Osteoblast (primary cell): ENCODE measurements around the gene RANBP1. TPM values are rescaled to one million over a fixed set of nuclear protein-coding genes. Genes with fewer than 3 reads are reported as not detected.
A peak's percentile ranks its signal among the peaks of the same experiment; 100 is the strongest.

Experiments
- DNase-seq: peaks from one replicate; pipeline ENCODE4 v3.0.0; 2011; ENCODE audit warnings: low spot score, mixed read lengths; ENCODE audit not compliant: insufficient read length; ENCODE audit errors: missing footprints
- H2AFZ ChIP-seq: 2 replicates; pipeline ENCODE4 v1.6.0; 2011; ENCODE audit warnings: mild to moderate bottlenecking, low read length
- H3K27ac ChIP-seq: 2 replicates; pipeline ENCODE4 v1.5.1; 2011; ENCODE audit warnings: mild to moderate bottlenecking, low read depth, low read length, moderate library complexity
- H3K27me3 ChIP-seq: 2 replicates; pipeline ENCODE4 v1.6.0; 2012; ENCODE audit warnings: mild to moderate bottlenecking, control low read depth, inconsistent platforms, low read length, moderate library complexity; ENCODE audit not compliant: insufficient read depth
- H3K36me3 ChIP-seq: 2 replicates; pipeline ENCODE4 v1.5.1; 2011; ENCODE audit warnings: mild to moderate bottlenecking, low read length, control low read depth, moderate library complexity; ENCODE audit not compliant: insufficient read depth
- H3K4me1 ChIP-seq: 2 replicates; pipeline ENCODE4 v1.5.1; 2011; ENCODE audit warnings: mild to moderate bottlenecking, low read length, control low read depth, moderate library complexity; ENCODE audit not compliant: insufficient read depth
- H3K4me2 ChIP-seq: 2 replicates; pipeline ENCODE4 v1.6.0; 2011; ENCODE audit warnings: mild to moderate bottlenecking, low read length; ENCODE audit not compliant: insufficient read depth
- H3K4me3 ChIP-seq: fragments of 200-600 bp; sonication (generic); 3 replicates; pipeline ENCODE4 v1.5.1; 2012; ENCODE audit warnings: mild to moderate bottlenecking, low read length, inconsistent platforms; ENCODE audit not compliant: insufficient read depth
- H3K79me2 ChIP-seq: 2 replicates; pipeline ENCODE4 v1.6.0; 2012; ENCODE audit warnings: mild to moderate bottlenecking, low read length, control low read depth, inconsistent platforms; ENCODE audit not compliant: insufficient read depth
- H3K9me3 ChIP-seq: 2 replicates; pipeline ENCODE4 v1.5.1; 2011; ENCODE audit warnings: low read depth, low read length, control low read depth
- H4K20me1 ChIP-seq: 2 replicates; pipeline ENCODE4 v1.6.0; 2012; ENCODE audit warnings: mild to moderate bottlenecking, low read length, control low read depth; ENCODE audit not compliant: insufficient read depth
- total RNA-seq: library from RNA; depleted of rRNA; stranded (reverse); fragments of >200 nt; gene quantifications from 2 replicates; pipeline ENCODE4 v1.2.3, GENCODE V29; 2012
- TF ChIP-seq, protein P1 (sequence below): IDR thresholded peaks from 2 replicates; pipeline ENCODE4 v1.5.1; 2011; ENCODE audit warnings: mild to moderate bottlenecking, low read depth, low read length, moderate library complexity; ENCODE audit errors: extremely low read depth

The RANBP1 gene
- total RNA-seq, 1 donor = 85.8 TPM

- Histone ChIP-seq H3K27me3 (no peaks in the 10 kb centered on the region), H2AFZ (peak overlapping the region; percentile 10), H3K79me2 (peaks cover 89% of the 10 kb centered on the region), H3K4me2 (peak overlapping the region; percentile 84), H4K20me1 (peaks cover 17% of the 10 kb centered on the region), H3K4me1 (peaks cover 20% of the 10 kb centered on the region), H3K27ac (peak overlapping the region; percentile 29), H3K4me3 (peak overlapping the region; percentile 99), H3K36me3 (peaks cover 48% of the 10 kb centered on the region), H3K9me3 (no peaks in the 10 kb centered on the region)
- peak; percentile 95 for DNase-seq
- TF ChIP-seq, protein P1, sequence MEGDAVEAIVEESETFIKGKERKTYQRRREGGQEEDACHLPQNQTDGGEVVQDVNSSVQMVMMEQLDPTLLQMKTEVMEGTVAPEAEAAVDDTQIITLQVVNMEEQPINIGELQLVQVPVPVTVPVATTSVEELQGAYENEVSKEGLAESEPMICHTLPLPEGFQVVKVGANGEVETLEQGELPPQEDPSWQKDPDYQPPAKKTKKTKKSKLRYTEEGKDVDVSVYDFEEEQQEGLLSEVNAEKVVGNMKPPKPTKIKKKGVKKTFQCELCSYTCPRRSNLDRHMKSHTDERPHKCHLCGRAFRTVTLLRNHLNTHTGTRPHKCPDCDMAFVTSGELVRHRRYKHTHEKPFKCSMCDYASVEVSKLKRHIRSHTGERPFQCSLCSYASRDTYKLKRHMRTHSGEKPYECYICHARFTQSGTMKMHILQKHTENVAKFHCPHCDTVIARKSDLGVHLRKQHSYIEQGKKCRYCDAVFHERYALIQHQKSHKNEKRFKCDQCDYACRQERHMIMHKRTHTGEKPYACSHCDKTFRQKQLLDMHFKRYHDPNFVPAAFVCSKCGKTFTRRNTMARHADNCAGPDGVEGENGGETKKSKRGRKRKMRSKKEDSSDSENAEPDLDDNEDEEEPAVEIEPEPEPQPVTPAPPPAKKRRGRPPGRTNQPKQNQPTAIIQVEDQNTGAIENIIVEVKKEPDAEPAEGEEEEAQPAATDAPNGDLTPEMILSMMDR = no peak
These were observed 2.6 kb downstream of the RANBP1 start for GRCh38 chr22:20118300-20119020.

DNA sequence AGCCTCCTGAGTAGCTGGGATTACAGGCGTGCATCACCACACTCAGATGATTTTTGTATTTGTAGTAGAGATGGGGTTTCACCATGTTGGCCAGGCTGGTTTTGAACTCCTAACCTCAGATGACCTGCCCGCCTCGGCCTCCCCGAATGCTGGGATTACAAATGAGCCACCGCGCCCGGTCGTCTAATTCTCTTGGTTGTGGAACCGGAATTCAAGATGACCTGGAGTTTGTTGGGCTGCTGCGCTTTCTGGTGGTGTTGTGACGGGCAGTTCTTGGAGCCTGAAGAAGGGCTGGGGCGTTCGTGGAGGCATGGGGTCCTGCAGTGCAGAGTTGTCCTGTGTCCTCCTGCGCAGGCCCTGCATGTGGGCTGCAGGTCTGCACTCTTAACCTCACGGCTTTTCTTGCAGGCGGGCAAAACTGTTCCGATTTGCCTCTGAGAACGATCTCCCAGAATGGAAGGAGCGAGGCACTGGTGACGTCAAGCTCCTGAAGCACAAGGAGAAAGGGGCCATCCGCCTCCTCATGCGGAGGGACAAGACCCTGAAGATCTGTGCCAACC lies 6.0 kb downstream of the RANBP1 start:
- no peaks in the 10 kb centered on the region for H3K27me3 ChIP-seq
- no peak overlapping the region for H3K27ac ChIP-seq
- peaks cover 57% of the 10 kb centered on the region for H3K36me3 ChIP-seq
- H3K4me1 ChIP-seq = peaks cover 12% of the 10 kb centered on the region
- no peak for DNase-seq
- no peak overlapping the region for H3K4me2 ChIP-seq
- no peak overlapping the region for H3K4me3 ChIP-seq
- no peaks in the 10 kb centered on the region for H3K9me3 ChIP-seq
- H4K20me1 ChIP-seq = peaks cover 25% of the 10 kb centered on the region
- peaks cover 72% of the 10 kb centered on the region for H3K79me2 ChIP-seq
- TF ChIP-seq, protein P1 = no peak
- no peak overlapping the region for H2AFZ ChIP-seq

DNA sequence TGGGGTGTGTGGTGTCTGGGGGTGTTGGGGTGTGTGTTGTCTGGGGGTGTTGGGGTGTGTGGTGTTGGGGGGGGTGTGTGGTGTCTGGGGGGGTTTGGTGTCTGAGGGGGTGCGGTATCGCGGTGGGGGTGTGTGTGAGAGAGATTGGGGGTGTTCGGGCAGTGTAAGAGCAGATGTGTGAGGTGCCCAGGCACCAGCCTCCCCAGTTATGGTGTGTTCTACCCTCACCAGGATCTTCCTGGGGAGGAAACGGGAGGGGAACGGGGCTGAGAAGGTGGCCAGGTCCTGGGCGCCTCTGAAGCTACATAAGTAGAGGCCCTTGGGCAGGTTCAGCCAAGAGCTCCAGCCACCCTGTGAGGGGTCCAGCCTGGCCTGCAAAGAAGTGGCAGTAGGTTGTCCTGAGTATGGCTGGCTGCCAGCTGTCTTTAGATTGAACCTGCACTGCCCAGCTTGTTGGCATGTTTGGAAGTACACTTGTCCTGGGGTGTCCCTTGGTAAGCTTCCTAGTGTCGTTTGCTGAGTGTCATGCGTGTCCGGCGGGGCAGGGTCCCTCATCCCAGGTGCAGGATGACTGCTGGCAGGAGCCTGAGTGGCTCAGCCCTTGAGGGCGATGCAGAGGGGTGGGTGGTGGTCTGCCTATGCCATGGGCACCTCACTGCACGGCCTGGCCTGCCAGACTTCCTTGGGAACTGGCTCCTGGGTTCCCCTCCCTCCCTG lies 7.6 kb downstream of the RANBP1 start:
- TF ChIP-seq, protein P1 = no peak
- Histone ChIP-seq H3K4me2 (no peak overlapping the region), H3K27ac (no peak overlapping the region), H3K27me3 (no peaks in the 10 kb centered on the region), H3K36me3 (peaks cover 66% of the 10 kb centered on the region), H4K20me1 (peaks cover 25% of the 10 kb centered on the region), H3K79me2 (peaks cover 61% of the 10 kb centered on the region), H3K4me3 (no peak overlapping the region), H3K9me3 (no peaks in the 10 kb centered on the region), H3K4me1 (peaks cover 8% of the 10 kb centered on the region), H2AFZ (no peak overlapping the region)
- no peak for DNase-seq
